NOMO-1 treated with DMSO at 0.1 percent for 48 hours (cell line): ENCODE measurements around the gene FOXP2.
A peak's percentile ranks its signal among the peaks of the same experiment; 100 is the strongest.
"Not testable (repeated sequence)": the region's sequence is repeated elsewhere in the genome, so short reads cannot be mapped to it uniquely, and the experiment has no call there.

Source experiments
- DNase-seq: peaks from one replicate; lab custom pipeline; 2025; ENCODE audit not compliant: unreplicated experiment; lab: John Stamatoyannopoulos, UW

Gene FOXP2

GRCh38 chr7:114488696-114489095 is 74.1 kb downstream of the FOXP2 start:
- no peak for DNase-seq

DNA sequence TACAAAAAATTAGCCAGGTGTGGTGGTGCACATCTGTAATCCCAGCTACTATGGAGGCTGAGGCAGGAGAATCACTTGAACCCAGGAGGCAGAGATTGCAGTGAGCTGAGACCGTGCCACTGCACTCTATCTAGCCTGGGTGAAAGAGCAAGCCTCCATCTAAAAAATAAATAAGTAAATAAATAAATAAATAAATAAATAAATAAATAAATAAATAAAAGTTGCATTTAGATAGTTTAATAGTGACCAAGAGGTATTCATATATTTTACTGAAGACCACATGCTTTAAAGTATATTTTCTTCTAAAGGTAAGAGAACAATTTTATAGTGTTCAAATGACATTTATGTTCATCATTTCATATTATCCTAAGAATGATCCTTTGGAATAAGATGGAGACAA is 82.9 kb downstream of the FOXP2 start:
- not testable (repeated sequence) for DNase-seq

GRCh38 chr7:114502454-114503254 is 88.0 kb downstream of the FOXP2 start:
- DNase-seq = no peak

DNA sequence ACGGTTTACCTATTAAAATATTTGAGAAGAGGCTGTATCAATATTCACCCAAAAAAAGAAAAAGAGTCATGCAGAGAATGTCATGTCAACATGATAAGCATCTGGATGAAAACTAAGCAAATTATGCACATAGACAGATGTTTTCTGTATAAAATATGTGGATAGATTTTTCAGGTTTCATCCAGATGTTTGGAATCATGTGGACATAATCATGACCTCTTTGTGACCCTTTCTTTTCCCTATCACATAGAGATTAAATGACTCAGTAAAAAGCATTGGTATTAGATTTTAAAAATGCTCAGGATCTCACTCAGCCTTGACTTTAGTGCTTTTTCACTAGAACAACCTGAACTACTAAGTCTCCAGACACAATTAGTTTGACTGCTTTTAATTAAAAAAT is 90.0 kb downstream of the FOXP2 start:
- no peak for DNase-seq

DNA sequence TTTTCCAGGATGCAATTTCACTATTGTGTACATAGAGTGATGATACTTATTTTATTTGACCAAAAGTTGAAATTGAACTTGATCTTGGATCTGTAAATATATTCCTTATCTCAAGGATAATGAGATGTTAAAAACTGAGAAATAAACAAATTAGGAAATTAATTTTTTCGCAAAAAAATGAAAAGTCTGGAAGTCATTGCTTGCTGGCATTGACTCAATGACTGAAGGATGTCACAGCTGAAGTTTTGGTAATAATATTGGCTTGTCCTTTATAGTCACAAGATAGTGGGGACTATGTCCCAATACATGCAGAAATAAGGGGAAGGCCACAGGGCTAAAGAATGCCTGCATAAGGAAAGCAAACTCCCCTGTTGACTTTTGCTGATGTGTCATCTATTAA is 92.8 kb downstream of the FOXP2 start:
- no peak for DNase-seq

DNA sequence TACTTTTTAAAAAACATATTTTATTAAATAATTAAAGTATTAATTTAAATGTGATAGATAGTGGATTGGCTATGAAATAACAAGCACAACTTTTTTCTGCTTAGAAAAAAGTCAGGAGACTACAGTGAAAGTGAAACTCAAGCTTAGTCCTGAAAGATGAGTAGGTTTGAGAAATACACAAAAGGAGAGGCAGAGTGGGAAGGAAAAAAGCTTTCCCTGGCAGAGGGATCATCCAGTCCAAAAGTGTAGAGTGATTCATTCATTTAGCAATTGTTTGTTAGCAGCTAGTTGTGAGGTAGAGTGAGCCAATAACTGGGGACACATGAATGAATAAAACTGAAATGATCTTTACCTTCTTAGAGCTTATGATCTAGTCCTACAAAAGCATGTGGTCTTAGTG is 93.5 kb downstream of the FOXP2 start:
- no peak for DNase-seq

DNA sequence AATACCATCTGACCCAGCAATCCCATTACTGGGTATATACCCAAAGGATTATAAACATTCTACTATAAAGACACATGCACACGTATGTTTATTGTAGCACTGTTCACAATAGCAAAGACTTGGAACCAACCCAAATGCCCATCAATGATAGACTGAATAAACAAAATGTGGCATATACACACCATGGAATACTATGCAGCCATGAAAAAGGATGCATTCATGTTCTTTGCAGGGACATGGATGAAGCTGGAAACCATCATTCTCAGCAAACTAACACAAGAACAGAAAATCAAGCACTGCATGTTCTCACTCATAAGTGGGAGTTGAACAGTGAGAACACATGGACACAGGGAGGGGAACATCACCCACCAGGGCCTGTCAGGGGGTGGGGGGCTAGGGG is 96.2 kb downstream of the FOXP2 start:
- DNase-seq = not testable (repeated sequence)

DNA sequence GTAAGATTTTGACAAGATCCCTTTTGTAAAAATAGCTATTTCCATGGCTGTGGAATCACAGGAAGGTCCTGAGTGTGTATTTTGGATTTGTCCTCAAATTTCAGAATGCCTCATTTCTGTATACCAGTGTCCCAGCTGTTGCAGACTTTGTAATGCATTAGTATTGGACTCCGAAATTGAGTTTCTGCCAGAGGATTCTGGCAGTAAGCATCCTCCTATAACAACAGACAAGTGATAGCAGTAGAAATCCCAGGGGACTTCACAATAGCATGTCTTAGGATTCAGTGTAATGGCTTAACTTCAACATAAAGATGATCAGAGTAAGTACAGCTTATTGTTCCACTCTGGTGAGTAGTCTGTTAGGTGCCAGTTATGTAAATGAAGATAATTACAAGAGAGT is 104.6 kb downstream of the FOXP2 start:
- no peak for DNase-seq

DNA sequence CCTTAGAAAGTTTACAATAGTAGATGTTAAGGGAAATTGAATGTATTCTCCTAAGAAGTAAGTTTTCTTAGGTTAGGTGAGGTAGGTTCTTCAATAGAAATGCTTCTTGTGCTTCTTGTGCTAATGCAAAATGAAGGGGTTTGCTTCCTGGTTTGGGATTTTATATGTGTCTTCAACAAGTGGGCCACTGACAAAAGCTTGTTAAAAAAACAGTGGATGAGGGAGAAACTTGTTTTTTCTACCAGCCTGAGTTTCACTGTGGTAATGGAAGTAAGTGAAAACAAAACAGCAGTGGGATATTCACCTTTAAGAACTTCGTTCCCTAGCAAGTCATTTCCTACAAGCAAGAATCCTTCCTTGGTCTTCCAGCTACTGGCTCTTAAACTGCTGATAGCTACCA is 107.5 kb downstream of the FOXP2 start:
- DNase-seq = no peak

DNA sequence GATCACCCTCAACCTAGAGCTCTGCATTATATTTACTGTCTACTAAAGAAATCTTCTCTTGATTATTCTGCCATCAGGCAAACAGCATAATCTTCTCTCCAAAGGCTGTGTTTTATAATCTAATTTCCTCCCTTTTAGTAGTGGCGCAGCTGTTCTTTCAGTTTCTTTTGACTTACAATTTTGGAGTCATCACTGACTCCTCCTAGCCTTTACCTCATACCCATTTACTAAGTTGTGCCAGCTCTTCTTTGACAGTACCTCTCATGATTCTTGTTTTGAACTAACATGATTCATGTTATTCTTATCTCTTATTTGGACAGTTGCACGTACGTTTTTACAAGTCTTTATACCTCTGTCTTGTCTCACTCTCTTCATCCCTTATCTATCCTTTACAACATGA is 113.0 kb downstream of the FOXP2 start:
- DNase-seq = no peak

DNA sequence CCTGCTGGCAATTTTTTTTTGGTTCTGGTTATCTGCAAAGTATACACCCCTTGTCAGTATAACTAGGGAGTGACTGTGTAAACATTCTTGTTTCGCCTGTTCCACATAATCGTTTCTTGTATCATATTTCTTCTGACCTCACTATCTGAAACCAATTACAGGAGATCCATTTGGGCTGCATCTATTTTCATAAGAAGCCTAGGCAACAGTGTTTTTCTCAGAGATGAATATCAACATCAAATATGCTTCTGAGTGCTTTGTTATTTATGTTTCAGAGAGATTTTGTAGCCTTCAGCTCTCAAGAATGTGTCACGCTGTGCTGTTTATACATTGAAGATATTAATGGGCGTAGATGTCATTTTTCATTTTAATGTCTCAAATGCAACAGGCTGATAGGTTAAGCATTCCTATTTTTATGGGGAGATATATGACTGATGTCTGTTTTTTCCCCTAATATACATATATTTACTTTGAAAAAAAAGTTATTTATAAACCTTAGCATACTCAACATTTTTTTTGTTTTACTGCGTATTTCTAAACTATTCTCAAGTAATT is 115.5 kb downstream of the FOXP2 start:
- no peak for DNase-seq

DNA sequence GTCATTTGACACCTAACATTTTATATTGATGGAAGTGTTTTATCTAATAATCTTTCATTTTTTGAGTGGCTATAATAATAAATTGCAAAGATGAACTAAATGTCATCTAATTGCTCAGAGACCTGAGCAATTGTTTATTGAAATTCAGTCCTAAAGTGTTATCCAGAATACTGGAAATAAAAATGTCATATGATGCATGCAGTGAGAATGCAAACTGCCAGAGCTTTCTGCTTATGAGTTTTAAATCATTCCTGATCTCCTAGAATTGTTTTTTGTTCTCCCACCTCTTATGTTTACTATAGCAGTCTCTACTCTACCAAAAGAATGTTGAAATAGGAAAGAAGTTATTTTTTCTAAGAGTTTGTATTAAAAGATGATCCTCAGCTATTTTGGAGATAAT is 116.7 kb downstream of the FOXP2 start:
- no peak for DNase-seq

DNA sequence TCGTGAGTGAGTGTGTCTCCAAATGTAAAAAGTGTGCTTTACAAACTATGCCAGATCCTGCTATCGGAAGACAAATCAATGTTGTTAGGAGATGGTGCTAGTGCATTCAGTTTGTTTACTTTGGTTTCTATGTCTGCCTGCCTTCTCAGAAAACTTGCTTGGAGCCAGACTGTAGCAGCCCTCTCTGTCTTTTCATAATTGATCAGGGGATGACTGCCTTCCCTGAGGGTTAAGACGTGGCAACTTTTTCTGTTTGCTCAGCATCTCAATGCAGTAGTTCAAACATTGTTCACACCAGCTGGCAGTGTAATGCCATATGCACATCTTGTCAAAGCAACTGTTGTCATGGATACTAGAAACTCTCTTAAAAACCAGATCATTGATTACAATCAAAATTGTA is 118.5 kb downstream of the FOXP2 start:
- DNase-seq = no peak

GRCh38 chr7:114534953-114535352 is 120.3 kb downstream of the FOXP2 start:
- no peak for DNase-seq

DNA sequence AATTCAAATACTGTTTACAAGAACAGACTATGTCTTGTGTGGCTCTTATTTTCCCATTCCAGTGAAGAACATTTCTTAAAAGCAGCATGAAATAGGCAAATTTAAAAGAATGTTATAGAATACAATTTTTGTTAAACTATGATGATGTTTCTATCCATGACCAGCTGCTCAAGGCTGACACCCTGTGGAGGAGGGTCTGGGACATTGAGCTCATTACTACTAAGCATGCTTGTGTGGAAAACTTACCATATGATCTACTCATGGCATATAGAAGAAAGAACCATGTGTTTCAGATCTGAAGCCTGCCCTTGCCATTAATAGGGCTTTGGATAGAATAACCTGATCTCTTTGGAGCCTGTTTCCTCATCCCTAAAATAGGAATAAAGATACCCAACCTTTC is 125.0 kb downstream of the FOXP2 start:
- no peak for DNase-seq

DNA sequence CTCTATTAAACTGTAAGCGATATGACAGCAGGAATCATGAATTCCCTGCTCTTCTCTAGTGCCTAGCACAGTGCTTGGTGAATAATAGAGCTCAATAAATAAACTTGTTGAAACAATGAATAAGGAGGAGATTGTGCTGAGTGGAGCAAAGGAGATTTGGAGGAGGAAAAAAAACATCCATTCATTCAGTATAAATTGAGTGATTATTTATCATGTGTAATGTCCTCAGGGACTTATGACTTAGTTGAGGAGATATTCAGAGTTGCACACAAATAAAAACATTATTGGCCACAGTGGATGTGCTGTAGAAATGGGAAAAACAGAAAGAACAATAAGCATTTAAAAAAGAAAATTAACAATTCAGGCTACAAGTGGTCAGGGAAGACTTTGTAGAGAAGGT is 125.7 kb downstream of the FOXP2 start:
- no peak for DNase-seq

- not testable (repeated sequence) for DNase-seq
Observed at GRCh38 chr7:114547346-114547745, 132.7 kb downstream of the FOXP2 start.

DNA sequence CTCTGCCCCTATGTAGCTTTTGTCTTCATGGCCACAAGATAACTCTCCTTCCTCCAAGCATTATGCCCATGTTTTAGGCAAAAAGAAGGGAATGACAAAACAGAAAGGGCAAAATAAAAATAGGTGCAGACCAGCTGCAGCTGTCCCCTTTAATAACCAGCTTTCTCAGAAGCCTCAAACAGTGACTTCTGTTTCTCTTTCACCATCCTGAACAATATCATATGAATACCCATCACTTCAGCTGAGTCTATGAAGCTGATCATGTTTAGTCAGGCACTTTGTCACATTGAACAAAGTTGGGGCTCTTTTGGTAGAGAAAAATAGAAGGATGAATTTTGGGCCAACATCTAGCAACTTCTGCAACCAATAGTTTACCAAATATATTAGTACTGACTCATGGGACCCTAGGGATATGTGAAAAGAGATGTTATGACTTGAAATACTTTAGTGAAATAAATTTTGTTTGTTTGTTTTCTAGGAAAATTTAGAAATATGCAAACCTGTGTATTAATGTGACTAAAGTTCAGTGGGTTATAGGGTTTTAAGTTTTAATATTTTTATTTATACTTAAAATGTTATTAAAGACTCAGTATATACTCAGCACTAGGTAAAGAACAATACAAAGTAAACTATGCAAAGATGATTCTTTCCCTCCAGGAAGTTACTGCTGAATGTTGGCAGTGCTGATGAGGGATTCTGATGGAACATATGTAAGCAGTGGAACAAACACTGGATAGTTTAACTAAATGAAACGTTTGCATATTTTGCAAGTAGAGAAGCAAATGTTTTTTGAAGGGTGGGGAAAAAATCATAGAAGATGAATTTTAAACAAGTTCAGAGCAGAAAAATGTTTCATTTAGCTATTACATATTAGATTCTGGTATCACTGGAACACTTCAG is 133.7 kb downstream of the FOXP2 start:
- no peak for DNase-seq

DNA sequence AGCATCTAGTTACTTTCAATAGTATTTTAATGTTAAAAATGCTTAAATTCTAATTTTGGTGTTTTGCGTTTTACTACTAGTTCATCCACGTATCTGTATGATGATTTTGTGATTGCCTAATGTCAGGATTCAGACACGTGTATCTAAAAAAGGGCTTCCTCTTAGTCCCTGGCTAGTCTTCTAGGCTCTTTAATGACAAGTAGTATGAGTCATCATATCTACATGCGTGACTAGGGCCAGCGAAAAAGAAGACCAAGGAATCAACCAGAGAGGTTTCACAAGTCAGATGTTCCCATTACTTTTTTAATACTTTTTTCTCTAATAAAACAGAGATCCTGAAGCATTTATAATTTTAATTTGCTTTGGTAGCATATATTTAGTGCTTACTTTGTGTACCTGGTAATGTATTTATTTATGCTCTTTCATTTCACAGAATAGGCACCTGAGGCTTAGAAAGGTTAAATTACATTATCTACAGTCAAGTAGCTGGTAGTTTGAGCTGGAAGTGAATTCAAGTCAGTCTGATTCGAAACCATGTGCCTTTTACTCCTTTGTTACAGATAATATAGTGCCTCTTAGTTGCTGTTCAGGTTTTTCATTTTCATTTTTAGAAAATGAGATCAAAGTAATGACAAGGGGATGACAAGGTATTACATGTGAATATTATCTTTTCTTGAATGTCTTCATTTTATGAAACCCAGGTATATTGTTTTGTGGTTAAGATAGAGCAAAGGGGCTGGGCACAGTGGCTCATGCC is 140.3 kb downstream of the FOXP2 start:
- peak; percentile 87 for DNase-seq

DNA sequence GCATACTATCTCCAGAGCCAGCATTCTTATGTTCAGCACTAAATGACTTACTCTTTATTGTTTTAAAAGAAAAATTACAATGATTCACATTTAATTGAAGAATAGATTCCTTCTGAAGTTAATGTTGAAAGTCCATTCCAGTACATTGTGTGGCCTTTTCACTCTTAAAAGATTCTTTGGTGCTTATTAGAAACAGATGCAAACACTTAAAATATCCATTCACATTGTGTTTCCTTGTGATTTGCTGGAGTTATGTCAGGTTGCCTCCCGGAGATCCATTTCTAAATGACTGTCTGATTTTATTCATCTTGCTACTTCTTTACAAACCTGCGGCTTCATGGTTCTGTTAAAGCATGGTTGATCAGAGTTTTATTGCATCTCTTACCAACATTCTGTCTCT is 152.8 kb downstream of the FOXP2 start:
- no peak for DNase-seq

GRCh38 chr7:114569220-114569619 is 154.6 kb downstream of the FOXP2 start:
- no peak for DNase-seq
